ENCODE data around the gene IGFBP2.

Gene IGFBP2

GRCh38 chr2:216601632-216602409, 31.4 kb upstream of the IGFBP2 start:
- H3K36me3 ChIP-seq (ENCODE audit: control insufficient read depth in 4 of 4, insufficient read depth in 4 of 4, low read length in 3 of 4) = no peaks in the 10 kb centered on the region
- DNase-seq = no peak
- no peaks in the 10 kb centered on the region for H3K9me3 ChIP-seq (ENCODE audit: control extremely low read depth in 1 of 5, control insufficient read depth in 4 of 5, insufficient read depth in 2 of 5, low read depth in 1 of 5, low read length in 4 of 5)
- CTCF ChIA-PET = no interaction called here
- H3K27me3 ChIP-seq (replicated peaks in 2 of 5; ENCODE audit: control insufficient read depth in 4 of 5, insufficient read depth in 5 of 5, low read length in 4 of 5) = peaks cover 0 to 7% (median 3%) of the 10 kb centered on the region in 5 experiments
- WGBS (ENCODE audit: insufficient coverage) = 98% methylated on average over 12 of the region's 12 CpGs
- no peak overlapping the region for H3K27ac ChIP-seq (ENCODE audit: insufficient read depth in 1 of 2, low read depth in 1 of 2, low read length in 2 of 2, poor library complexity in 1 of 2, severe bottlenecking in 2 of 2)
- no peak overlapping the region for H3K4me3 ChIP-seq (ENCODE audit: control insufficient read depth in 1 of 7, extremely low read depth in 1 of 7, insufficient read depth in 4 of 7, low read depth in 2 of 7, low read length in 6 of 7)
- POLR2A ChIA-PET = no interaction called here
- peaks cover 0 to 6% (median 5%) of the 10 kb centered on the region in 4 experiments for H3K4me1 ChIP-seq (ENCODE audit: control extremely low read depth in 1 of 4, control insufficient read depth in 4 of 4, insufficient read depth in 4 of 4, low read length in 3 of 4)

GRCh38 chr2:216603010-216603883, 30.0 kb upstream of the IGFBP2 start:
- Histone ChIP-seq H3K36me3 (ENCODE audit: control insufficient read depth in 4 of 4, insufficient read depth in 4 of 4, low read length in 3 of 4) (no peaks in the 10 kb centered on the region), H3K27me3 (replicated peaks in 2 of 5; ENCODE audit: control insufficient read depth in 4 of 5, insufficient read depth in 5 of 5, low read length in 4 of 5) (peaks cover 0 to 7% (median 2%) of the 10 kb centered on the region in 5 experiments), H3K27ac (ENCODE audit: insufficient read depth in 1 of 2, low read depth in 1 of 2, low read length in 2 of 2, poor library complexity in 1 of 2, severe bottlenecking in 2 of 2) (no peak overlapping the region), H3K9me3 (ENCODE audit: control extremely low read depth in 1 of 5, control insufficient read depth in 4 of 5, insufficient read depth in 2 of 5, low read depth in 1 of 5, low read length in 4 of 5) (no peaks in the 10 kb centered on the region), H3K4me1 (ENCODE audit: control extremely low read depth in 1 of 4, control insufficient read depth in 4 of 4, insufficient read depth in 4 of 4, low read length in 3 of 4) (peaks cover 0 to 7% (median 7%) of the 10 kb centered on the region in 4 experiments), H3K4me3 (ENCODE audit: control insufficient read depth in 1 of 7, extremely low read depth in 1 of 7, insufficient read depth in 4 of 7, low read depth in 2 of 7, low read length in 6 of 7) (no peak overlapping the region)
- ChIA-PET CTCF (no interaction called here), POLR2A (no interaction called here)
- WGBS (ENCODE audit: insufficient coverage) = 96% methylated on average over 6 of the region's 9 CpGs
- no peak for DNase-seq

DNA sequence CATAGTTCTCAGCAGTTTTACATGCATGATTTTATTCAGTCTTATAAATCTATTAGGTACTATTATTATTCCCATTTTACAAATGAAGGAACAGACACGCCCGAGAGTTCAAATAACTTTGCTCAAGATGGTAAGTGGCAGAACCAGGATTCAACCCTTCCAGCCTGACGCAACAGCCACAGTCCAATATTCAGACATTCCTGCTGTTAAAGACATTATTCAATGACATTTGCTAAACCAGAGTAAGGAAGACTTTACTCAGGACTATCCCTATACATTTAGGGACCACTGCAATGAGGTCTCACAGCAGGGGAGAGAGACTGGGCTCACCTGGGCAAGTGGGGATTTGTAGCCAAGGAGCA, 29.4 kb upstream of the IGFBP2 start:
- no peak for DNase-seq
- CTCF ChIA-PET = interaction anchor here (1.9 kb wide), 1 partner anchor 20 kb away, joined by 5 read pairs; no protein-coding TSS in a partner anchor
- H3K4me1 ChIP-seq (ENCODE audit: control extremely low read depth in 1 of 4, control insufficient read depth in 4 of 4, insufficient read depth in 4 of 4, low read length in 3 of 4) = peaks cover 0 to 7% (median 7%) of the 10 kb centered on the region in 4 experiments
- H3K36me3 ChIP-seq (ENCODE audit: control insufficient read depth in 4 of 4, insufficient read depth in 4 of 4, low read length in 3 of 4) = no peaks in the 10 kb centered on the region
- no peak overlapping the region for H3K27ac ChIP-seq (ENCODE audit: insufficient read depth in 1 of 2, low read depth in 1 of 2, low read length in 2 of 2, poor library complexity in 1 of 2, severe bottlenecking in 2 of 2)
- 100% methylated on average over 1 of the region's 3 CpGs for WGBS (ENCODE audit: insufficient coverage)
- POLR2A ChIA-PET = no interaction called here
- H3K4me3 ChIP-seq (ENCODE audit: control insufficient read depth in 1 of 7, extremely low read depth in 1 of 7, insufficient read depth in 4 of 7, low read depth in 2 of 7, low read length in 6 of 7) = no peak overlapping the region
- no peaks in the 10 kb centered on the region for H3K9me3 ChIP-seq (ENCODE audit: control extremely low read depth in 1 of 5, control insufficient read depth in 4 of 5, insufficient read depth in 2 of 5, low read depth in 1 of 5, low read length in 4 of 5)
- H3K27me3 ChIP-seq (replicated peaks in 2 of 5; ENCODE audit: control insufficient read depth in 4 of 5, insufficient read depth in 5 of 5, low read length in 4 of 5) = peaks cover 0 to 7% (median 2%) of the 10 kb centered on the region in 5 experiments

DNA sequence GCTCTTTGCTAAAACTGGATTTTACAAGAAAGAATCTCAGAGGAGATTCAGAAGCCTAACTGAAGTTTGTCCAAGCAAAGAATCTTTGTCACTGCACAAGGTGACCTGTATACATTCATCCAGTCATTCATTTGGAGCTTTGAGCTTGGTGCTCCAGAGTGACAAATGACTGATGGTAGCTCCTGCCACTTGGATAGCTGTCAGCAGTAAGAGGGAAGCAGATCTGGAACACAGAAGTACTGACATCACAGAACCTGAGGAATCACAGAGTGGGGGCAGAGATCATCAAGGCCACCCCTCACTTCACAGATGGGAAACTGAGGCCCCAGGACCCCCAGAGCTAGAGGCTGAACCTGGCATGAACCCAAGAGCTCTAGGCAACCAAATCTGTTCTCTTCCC, 28.8 kb upstream of the IGFBP2 start:
- CTCF ChIA-PET = interaction anchor here (1.9 kb wide), 1 partner anchor 21 kb away, joined by 5 read pairs; no protein-coding TSS in a partner anchor
- DNase-seq = no peak
- H3K27ac ChIP-seq (ENCODE audit: insufficient read depth in 1 of 2, low read depth in 1 of 2, low read length in 2 of 2, poor library complexity in 1 of 2, severe bottlenecking in 2 of 2) = no peak overlapping the region
- peaks cover 0 to 7% (median 7%) of the 10 kb centered on the region in 4 experiments for H3K4me1 ChIP-seq (ENCODE audit: control extremely low read depth in 1 of 4, control insufficient read depth in 4 of 4, insufficient read depth in 4 of 4, low read length in 3 of 4)
- H3K9me3 ChIP-seq (ENCODE audit: control extremely low read depth in 1 of 5, control insufficient read depth in 4 of 5, insufficient read depth in 2 of 5, low read depth in 1 of 5, low read length in 4 of 5) = no peaks in the 10 kb centered on the region
- no peaks in the 10 kb centered on the region for H3K36me3 ChIP-seq (ENCODE audit: control insufficient read depth in 4 of 4, insufficient read depth in 4 of 4, low read length in 3 of 4)
- POLR2A ChIA-PET = no interaction called here
- H3K4me3 ChIP-seq (ENCODE audit: control insufficient read depth in 1 of 7, extremely low read depth in 1 of 7, insufficient read depth in 4 of 7, low read depth in 2 of 7, low read length in 6 of 7) = no peak overlapping the region
- peaks cover 0 to 7% (median 2%) of the 10 kb centered on the region in 5 experiments for H3K27me3 ChIP-seq (replicated peaks in 2 of 5; ENCODE audit: control insufficient read depth in 4 of 5, insufficient read depth in 5 of 5, low read length in 4 of 5)

DNA sequence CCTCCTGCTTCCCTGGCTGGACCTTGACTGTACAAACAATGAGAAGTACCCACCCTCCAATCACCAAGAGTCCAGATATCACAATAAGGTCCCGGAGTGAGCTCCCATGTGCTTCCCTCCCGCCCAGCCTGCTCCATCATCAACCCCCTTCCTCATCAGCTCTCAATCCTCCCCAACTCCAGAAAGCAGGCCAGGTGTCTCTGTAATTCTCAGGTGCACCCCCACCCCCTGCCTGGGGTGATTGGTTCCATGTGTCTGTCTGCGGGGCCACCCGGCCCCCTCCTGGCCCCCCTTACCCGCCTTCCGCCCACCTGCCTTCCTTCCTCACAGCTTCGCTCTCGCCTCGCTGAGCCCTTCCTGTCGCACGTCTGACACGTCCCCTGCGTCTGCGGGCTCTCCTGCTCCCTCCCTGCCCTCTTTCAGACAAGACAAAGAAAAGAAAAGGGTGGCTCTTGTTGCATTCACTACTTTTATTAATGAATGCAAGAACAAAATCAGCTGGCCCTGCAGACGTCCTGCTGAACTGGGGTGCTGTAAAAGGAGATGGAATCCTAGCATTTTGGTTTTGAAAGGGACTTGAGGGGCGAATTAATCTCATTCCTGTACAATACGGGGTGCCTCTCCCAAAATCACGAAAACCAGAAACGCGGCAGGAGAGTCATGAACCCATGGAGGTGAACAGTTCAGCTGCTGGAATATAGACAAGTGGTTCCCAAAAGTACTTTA, 26.5 kb upstream of the IGFBP2 start:
- Histone ChIP-seq H3K36me3 (ENCODE audit: control insufficient read depth in 4 of 4, insufficient read depth in 4 of 4, low read length in 3 of 4) (no peaks in the 10 kb centered on the region), H3K9me3 (ENCODE audit: control extremely low read depth in 1 of 5, control insufficient read depth in 4 of 5, insufficient read depth in 2 of 5, low read depth in 1 of 5, low read length in 4 of 5) (no peaks in the 10 kb centered on the region), H3K27me3 (replicated peaks in 2 of 5; ENCODE audit: control insufficient read depth in 4 of 5, insufficient read depth in 5 of 5, low read length in 4 of 5) (peaks cover 0 to 7% (median 2%) of the 10 kb centered on the region in 5 experiments), H3K27ac (ENCODE audit: insufficient read depth in 1 of 2, low read depth in 1 of 2, low read length in 2 of 2, poor library complexity in 1 of 2, severe bottlenecking in 2 of 2) (no peak overlapping the region), H3K4me1 (ENCODE audit: control extremely low read depth in 1 of 4, control insufficient read depth in 4 of 4, insufficient read depth in 4 of 4, low read length in 3 of 4) (peaks cover 0 to 7% (median 7%) of the 10 kb centered on the region in 4 experiments), H3K4me3 (ENCODE audit: control insufficient read depth in 1 of 7, extremely low read depth in 1 of 7, insufficient read depth in 4 of 7, low read depth in 2 of 7, low read length in 6 of 7) (peak overlapping the region in 3 of 7 experiments; percentile 23 to 55 (median 26))
- ChIA-PET CTCF (interaction anchor here (1.0 kb wide), 1 partner anchor 87 kb away, joined by 5 read pairs; no protein-coding TSS in a partner anchor), POLR2A (no interaction called here)
- WGBS (ENCODE audit: insufficient coverage) = 30% methylated on average over 12 of the region's 20 CpGs
- DNase-seq = peak in 2 of 3 donors; percentile 18 to 36

- no peaks in the 10 kb centered on the region for H3K9me3 ChIP-seq (ENCODE audit: control extremely low read depth in 1 of 5, control insufficient read depth in 4 of 5, insufficient read depth in 2 of 5, low read depth in 1 of 5, low read length in 4 of 5)
- no peak overlapping the region for H3K27ac ChIP-seq (ENCODE audit: insufficient read depth in 1 of 2, low read depth in 1 of 2, low read length in 2 of 2, poor library complexity in 1 of 2, severe bottlenecking in 2 of 2)
- H3K36me3 ChIP-seq (ENCODE audit: control insufficient read depth in 4 of 4, insufficient read depth in 4 of 4, low read length in 3 of 4) = no peaks in the 10 kb centered on the region
- WGBS (ENCODE audit: insufficient coverage) = 96% methylated on average over 10 of the region's 10 CpGs
- ChIA-PET POLR2A (no interaction called here), CTCF (interaction anchor here (0.8 kb wide), 1 partner anchor 88 kb away, joined by 3 read pairs; no protein-coding TSS in a partner anchor)
- DNase-seq = no peak
- no peak overlapping the region for H3K4me3 ChIP-seq (ENCODE audit: control insufficient read depth in 1 of 7, extremely low read depth in 1 of 7, insufficient read depth in 4 of 7, low read depth in 2 of 7, low read length in 6 of 7)
- peaks cover 0 to 7% (median 2%) of the 10 kb centered on the region in 5 experiments for H3K27me3 ChIP-seq (replicated peaks in 2 of 5; ENCODE audit: control insufficient read depth in 4 of 5, insufficient read depth in 5 of 5, low read length in 4 of 5)
- H3K4me1 ChIP-seq (ENCODE audit: control extremely low read depth in 1 of 4, control insufficient read depth in 4 of 4, insufficient read depth in 4 of 4, low read length in 3 of 4) = peaks cover 0 to 7% (median 7%) of the 10 kb centered on the region in 4 experiments
These were observed 26.0 kb upstream of the IGFBP2 start for GRCh38 chr2:216607277-216607560.
